ENCODE results near the gene SPEN. TPM values are rescaled to one million over a fixed set of nuclear protein-coding genes. Genes with fewer than 3 reads are reported as not detected.

The SPEN gene
- polyA plus RNA-seq, 1 of the 3 experiments (the other 2 are of a cell fraction) = 6.1 TPM

DNA sequence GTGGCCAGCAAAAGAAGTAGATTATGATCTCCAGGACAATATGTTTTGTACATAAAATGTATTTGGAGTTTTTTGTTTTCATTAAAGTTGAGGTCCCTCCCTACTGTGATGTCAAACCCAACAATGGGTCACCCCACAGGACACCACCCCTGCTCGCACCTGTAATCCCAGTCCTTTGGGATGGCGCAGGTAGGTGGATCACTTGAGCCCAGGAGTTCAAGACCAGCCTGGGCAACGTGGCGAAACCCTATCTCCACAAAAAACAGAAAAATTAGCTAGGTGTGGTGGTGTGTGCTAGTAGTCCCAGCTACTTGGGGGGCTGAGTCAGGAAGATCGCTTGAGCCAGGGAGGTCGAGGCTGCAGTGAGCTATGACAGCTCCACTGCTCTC is 119.4 kb downstream of the SPEN start:
- no peaks in the 10 kb centered on the region for H3K27me3 ChIP-seq (ENCODE audit: insufficient read depth)
- TF ChIP-seq, protein P1, sequence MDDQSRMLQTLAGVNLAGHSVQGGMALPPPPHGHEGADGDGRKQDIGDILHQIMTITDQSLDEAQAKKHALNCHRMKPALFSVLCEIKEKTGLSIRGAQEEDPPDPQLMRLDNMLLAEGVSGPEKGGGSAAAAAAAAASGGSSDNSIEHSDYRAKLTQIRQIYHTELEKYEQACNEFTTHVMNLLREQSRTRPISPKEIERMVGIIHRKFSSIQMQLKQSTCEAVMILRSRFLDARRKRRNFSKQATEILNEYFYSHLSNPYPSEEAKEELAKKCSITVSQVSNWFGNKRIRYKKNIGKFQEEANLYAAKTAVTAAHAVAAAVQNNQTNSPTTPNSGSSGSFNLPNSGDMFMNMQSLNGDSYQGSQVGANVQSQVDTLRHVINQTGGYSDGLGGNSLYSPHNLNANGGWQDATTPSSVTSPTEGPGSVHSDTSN (IDR thresholded peaks at IDR 0.05) = no peak
- TF ChIP-seq FOXJ3 (CRISPR knock-in tag; IDR thresholded peaks at IDR 0.05) (no peak), NRF1 (IDR thresholded peaks at IDR 0.05; ENCODE audit: low read depth, low read length) (no peak), TAF1 (IDR thresholded peaks at IDR 0.05; ENCODE audit: borderline replicate concordance, low read depth, low read length) (no peak), TEAD4 (IDR thresholded peaks at IDR 0.05; ENCODE audit: borderline replicate concordance, insufficient read depth) (no peak), SIN3A (IDR thresholded peaks at IDR 0.05; ENCODE audit: borderline replicate concordance, low read depth, low read length) (no peak), RXRA (IDR thresholded peaks at IDR 0.05; ENCODE audit: borderline replicate concordance, low read depth) (no peak), FOSL2 (IDR thresholded peaks at IDR 0.05; ENCODE audit: borderline replicate concordance, low read depth) (no peak), SMC3 (IDR thresholded peaks at IDR 0.05; ENCODE audit: low read depth, low read length) (no peak), CHD2 (IDR thresholded peaks at IDR 0.05; ENCODE audit: low read length, partially characterized antibody) (no peak), EP300 (IDR thresholded peaks at IDR 0.05; ENCODE audit: borderline replicate concordance in 1 of 2, low read depth in 1 of 2, low read length in 1 of 2) (no peak), YY1 (IDR thresholded peaks at IDR 0.05; ENCODE audit: low read depth) (no peak), GABPA (IDR thresholded peaks at IDR 0.05; ENCODE audit: low read depth) (no peak), POLR2AphosphoS5 (IDR thresholded peaks at IDR 0.05; ENCODE audit: low read depth, low read length) (no peak), EZH2phosphoT487 (IDR thresholded peaks at IDR 0.05; ENCODE audit: borderline replicate concordance, low read depth) (no peak), RAD21 (IDR thresholded peaks at IDR 0.05; ENCODE audit: low read length) (no peak)
- TF ChIP-seq, protein P2, sequence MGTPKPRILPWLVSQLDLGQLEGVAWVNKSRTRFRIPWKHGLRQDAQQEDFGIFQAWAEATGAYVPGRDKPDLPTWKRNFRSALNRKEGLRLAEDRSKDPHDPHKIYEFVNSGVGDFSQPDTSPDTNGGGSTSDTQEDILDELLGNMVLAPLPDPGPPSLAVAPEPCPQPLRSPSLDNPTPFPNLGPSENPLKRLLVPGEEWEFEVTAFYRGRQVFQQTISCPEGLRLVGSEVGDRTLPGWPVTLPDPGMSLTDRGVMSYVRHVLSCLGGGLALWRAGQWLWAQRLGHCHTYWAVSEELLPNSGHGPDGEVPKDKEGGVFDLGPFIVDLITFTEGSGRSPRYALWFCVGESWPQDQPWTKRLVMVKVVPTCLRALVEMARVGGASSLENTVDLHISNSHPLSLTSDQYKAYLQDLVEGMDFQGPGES (IDR thresholded peaks at IDR 0.05; ENCODE audit: low read depth, low read length) = no peak
- WGBS (ENCODE audit: low lambda C conversion rate) = 100% methylated on average over 6 of the region's 6 CpGs
- H3K36me3 ChIP-seq (replicated peaks in 1 of 2; ENCODE audit: control insufficient read depth in 1 of 2, insufficient read depth in 2 of 2, low read length in 1 of 2) = peaks cover 26 to 32% of the 10 kb centered on the region in 2 experiments
- H3K9me2 ChIP-seq = no peaks in the 10 kb centered on the region
- no peak overlapping the region for H2AFZ ChIP-seq (ENCODE audit: low read depth)
- DNase-seq = no peak
- H3K9ac ChIP-seq = no peak overlapping the region
- ChIA-PET CTCF (interaction anchor here (1.5 kb wide), 1 partner anchor 152 kb away, joined by 4 read pairs; no protein-coding TSS in a partner anchor), POLR2A (no interaction called here)
- no peak overlapping the region for H3K4me2 ChIP-seq
- peaks cover 7 to 32% of the 10 kb centered on the region in 2 experiments for H3K4me1 ChIP-seq (ENCODE audit: control insufficient read depth in 1 of 2, insufficient read depth in 2 of 2, low read depth in 1 of 2, low read length in 1 of 2)
- H3F3A ChIP-seq (replicated peaks; ENCODE audit: insufficient read depth) = peaks cover 28% of the 10 kb centered on the region
- no peak overlapping the region for H3K4me3 ChIP-seq (ENCODE audit: low read depth in 2 of 2, low read length in 1 of 2)
- peaks cover 95% of the 10 kb centered on the region for H3K79me2 ChIP-seq (ENCODE audit: insufficient read depth)
- H4K20me1 ChIP-seq (ENCODE audit: insufficient read depth) = peaks cover 19% of the 10 kb centered on the region; the same call in 1 of the 2 replicates
- H3K27ac ChIP-seq (ENCODE audit: low read depth in 2 of 2, low read length in 1 of 2) = peak overlapping the region in 1 of 2 experiments; percentile 70; a peak in 1 of 4 replicates
- no peaks in the 10 kb centered on the region for H3K9me3 ChIP-seq
